Endothelial cell of umbilical vein (primary cell): ENCODE measurements around the gene MASTL. TPM values are rescaled to one million over a fixed set of nuclear protein-coding genes. Genes with fewer than 3 reads are reported as not detected.

ENCODE experiments used
- BruUV-seq: library from RNA; stranded (reverse); fragments of 400-500 nt; replicated peaks from 2 replicates; lab custom pipeline; 2021; lab: Mats Ljungman, UMichigan
- CTCF ChIA-PET: fragments of 300-600, 350-600 bp; sonication (Branson Sonifier 250); formaldehyde crosslinking; loops from one replicate; lab custom pipeline; 2021; ENCODE audit warnings: antibody characterized with exemption, inconsistent platforms; lab: Charles Lee
- POLR2A ChIA-PET: fragments of 300-600, 350-600 bp; sonication (Branson Sonifier 250); formaldehyde crosslinking; loops from one replicate; lab custom pipeline; 2021; ENCODE audit warnings: antibody characterized with exemption, inconsistent platforms; lab: Charles Lee
- DNase-seq: peaks from one replicate; pipeline ENCODE4 v3.0.0-alpha.2; 2011; ENCODE audit warnings: low read depth, low spot score
- FAIRE-seq: peaks from 2 replicates; lab custom pipeline; 2011; peaks lifted over from hg19 to GRCh38; lab: Jason Lieb, UNC
- H2AFZ ChIP-seq: 2 replicates; pipeline ENCODE4 v1.6.0; 2012; ENCODE audit warnings: low read depth, low read length, control low read depth, inconsistent platforms
- H3K27ac ChIP-seq: 2 replicates; pipeline ENCODE4 v1.5.1; 2011; ENCODE audit warnings: low read depth, mild to moderate bottlenecking, control low read depth, low read length, moderate library complexity; ENCODE audit not compliant: insufficient read depth
- H3K27me3 ChIP-seq, 2 experiments: 2 replicates each; pipeline versions ENCODE4 v1.6.0 to v1.6.1; 2011; ENCODE audit warnings: low read length in 2 of 2, mixed read lengths in 1 of 2; ENCODE audit not compliant: control insufficient read depth in 2 of 2, insufficient read depth in 2 of 2
- H3K36me3 ChIP-seq, 2 experiments: 2 replicates in 1 of 2; 3 replicates in 1 of 2; pipeline ENCODE4 v1.5.1; 2011; ENCODE audit warnings: low read length in 2 of 2, mild to moderate bottlenecking in 1 of 2, moderate library complexity in 1 of 2; ENCODE audit not compliant: control insufficient read depth in 2 of 2, insufficient read depth in 2 of 2; ENCODE audit errors: extremely low read depth in 1 of 2
- H3K4me1 ChIP-seq: 3 replicates; pipeline ENCODE4 v1.5.1; 2011; ENCODE audit warnings: mild to moderate bottlenecking, low read length; ENCODE audit not compliant: control insufficient read depth, insufficient read depth; ENCODE audit errors: extremely low read depth
- H3K4me2 ChIP-seq: 2 replicates; pipeline ENCODE4 v1.6.1; 2011; ENCODE audit warnings: low read length, control low read depth, mixed read lengths; ENCODE audit not compliant: insufficient read depth
- H3K4me3 ChIP-seq, 3 experiments: fragments of 200-600 bp in 1 of 3; sonication (generic), shearing (Covaris generic) in 1 of 3; replicated peaks in 1 of 3; 2 replicates each; pipeline ENCODE4 v1.5.1; 2011 to 2016; ENCODE audit warnings: control low read depth in 3 of 3, low read length in 3 of 3, mild to moderate bottlenecking in 2 of 3, inconsistent platforms in 1 of 3, low read depth in 1 of 3, moderate library complexity in 1 of 3; ENCODE audit not compliant: insufficient read depth in 1 of 3
- H3K79me2 ChIP-seq: 2 replicates; pipeline ENCODE4 v1.6.0; 2012; ENCODE audit warnings: low read length, inconsistent platforms; ENCODE audit not compliant: control insufficient read depth, insufficient read depth
- H3K9ac ChIP-seq: replicated peaks from 2 replicates; pipeline ENCODE3; 2011; ENCODE audit warnings: low read length, control low read depth; ENCODE audit not compliant: insufficient read depth; ENCODE audit errors: extremely low read depth
- H3K9me1 ChIP-seq: replicated peaks from 3 replicates; pipeline ENCODE4 v1.6.0; 2011; ENCODE audit warnings: mild to moderate bottlenecking, low read length; ENCODE audit not compliant: control insufficient read depth, insufficient read depth; ENCODE audit errors: extremely low read depth
- H3K9me3 ChIP-seq: replicated peaks from 2 replicates; pipeline ENCODE4 v1.5.1; 2012; ENCODE audit warnings: low read length, inconsistent platforms; ENCODE audit not compliant: control insufficient read depth, insufficient read depth
- H4K20me1 ChIP-seq: replicated peaks from 2 replicates; pipeline ENCODE3; 2011; ENCODE audit warnings: mild to moderate bottlenecking, low read length; ENCODE audit not compliant: control insufficient read depth, insufficient read depth; ENCODE audit errors: extremely low read depth
- EZH2 ChIP-seq: IDR thresholded peaks from 2 replicates; pipeline ENCODE4 v1.6.1; 2012; ENCODE audit warnings: borderline replicate concordance, low read depth, mild to moderate bottlenecking, moderate library complexity, low read length, inconsistent platforms; ENCODE audit not compliant: severe bottlenecking
- FOS ChIP-seq: IDR thresholded peaks from 2 replicates; pipeline ENCODE4 v1.6.1; 2011; ENCODE audit warnings: mild to moderate bottlenecking, low read length, moderate library complexity, borderline replicate concordance; ENCODE audit not compliant: insufficient read depth
- GATA2 ChIP-seq: IDR thresholded peaks from 2 replicates; pipeline ENCODE4 v1.7.0; 2011; ENCODE audit warnings: low read depth, mild to moderate bottlenecking, moderate library complexity, mixed read lengths, low read length; ENCODE audit not compliant: insufficient read length, insufficient read depth
- JUN ChIP-seq: IDR thresholded peaks from 2 replicates; pipeline ENCODE4 v1.6.1; 2011; ENCODE audit warnings: borderline replicate concordance, low read depth; ENCODE audit not compliant: insufficient read length, insufficient read depth
- MYC ChIP-seq: IDR thresholded peaks from one replicate; pipeline ENCODE4 v1.6.1; 2011; ENCODE audit warnings: mild to moderate bottlenecking, low read depth, low read length
- POLR2A ChIP-seq: IDR thresholded peaks from 2 replicates; pipeline ENCODE4 v1.6.1; 2012; ENCODE audit warnings: low read depth, mild to moderate bottlenecking, control low read depth, low read length
- POLR2AphosphoS5 ChIP-seq: IDR thresholded peaks from 2 replicates; pipeline ENCODE4 v1.6.1; 2012; ENCODE audit warnings: low read depth, mild to moderate bottlenecking, control low read depth, low read length, moderate library complexity; ENCODE audit not compliant: insufficient read depth
- dilution Hi-C: fragments of 300-500 bp; cut with MboI; formaldehyde crosslinking; loops from one replicate; pipeline ENCODE4 v1.15.0; 2019; ENCODE audit warnings: low sequenced_read_pairs; ENCODE audit not compliant: extremely low pct_ligation_motif_present
- intact Hi-C: fragments of 100-400 bp; cut with micrococcal nuclease; formaldehyde crosslinking; loops from one replicate; pipeline ENCODE4 v1.10.0; 2022
- polyA plus RNA-seq, 4 experiments: library from polyadenylated mRNA; depleted of rRNA in 3 of 4; stranded (reverse) in 3 of 4; unstranded in 1 of 4; fragments of >200 nt; gene quantifications; 2 replicates each; pipeline versions ENCODE4 v1.2.1 to v1.2.3, GENCODE V29; 2011 to 2012; ENCODE audit warnings: missing spikeins in 1 of 4
- total RNA-seq: library from RNA; stranded (reverse); gene quantifications from 2 replicates; pipeline ENCODE4 v1.2.3, GENCODE V29; 2021
- TF ChIP-seq, protein P1 (sequence below), 2 donors: IDR thresholded peaks; 1 replicate in 1 of 2; 2 replicates in 1 of 2; pipeline ENCODE4 v1.5.1; 2011; ENCODE audit warnings: low read length in 2 of 2, mild to moderate bottlenecking in 2 of 2, moderate library complexity in 2 of 2, control low read depth in 1 of 2, inconsistent platforms in 1 of 2, low read depth in 1 of 2; ENCODE audit not compliant: insufficient read depth in 1 of 2; ENCODE audit errors: extremely low read depth in 1 of 2
- TF ChIP-seq, protein P2 (sequence below): IDR thresholded peaks from 2 replicates; pipeline ENCODE4 v1.6.1; 2011; ENCODE audit not compliant: insufficient read depth, insufficient read length

The MASTL gene
- total and polyA plus RNA-seq, 2 donors (not counting 3 experiments of a cell fraction or from before 2014, with no cell fraction given), result 5.4 to 17.8 TPM

- Histone ChIP-seq H3K79me2 (peaks cover 38% of the 10 kb centered on the region), H3K4me2 (no peak overlapping the region), H3K4me3 (no peak overlapping the region), H3K9me3 (no peaks in the 10 kb centered on the region), H4K20me1 (peaks cover 5% of the 10 kb centered on the region), H3K4me1 (no peaks in the 10 kb centered on the region), H3K36me3 (peaks cover 15% of the 10 kb centered on the region in 2 experiments), H3K9me1 (no peaks in the 10 kb centered on the region), H3K27me3 (no peaks in the 10 kb centered on the region), H3K9ac (no peak overlapping the region), H3K27ac (no peak overlapping the region), H2AFZ (no peak overlapping the region)
- DNase-seq, result no peak
- dilution Hi-C loops (no loop called here), intact Hi-C loops (no loop called here)
- ChIA-PET CTCF (interaction anchor here (1.8 kb wide), 1 partner anchor 10 kb away, joined by 4 read pairs; no protein-coding TSS in a partner anchor), POLR2A (no interaction called here)
- no TSS peak for BruUV-seq
- TF ChIP-seq, protein P1, sequence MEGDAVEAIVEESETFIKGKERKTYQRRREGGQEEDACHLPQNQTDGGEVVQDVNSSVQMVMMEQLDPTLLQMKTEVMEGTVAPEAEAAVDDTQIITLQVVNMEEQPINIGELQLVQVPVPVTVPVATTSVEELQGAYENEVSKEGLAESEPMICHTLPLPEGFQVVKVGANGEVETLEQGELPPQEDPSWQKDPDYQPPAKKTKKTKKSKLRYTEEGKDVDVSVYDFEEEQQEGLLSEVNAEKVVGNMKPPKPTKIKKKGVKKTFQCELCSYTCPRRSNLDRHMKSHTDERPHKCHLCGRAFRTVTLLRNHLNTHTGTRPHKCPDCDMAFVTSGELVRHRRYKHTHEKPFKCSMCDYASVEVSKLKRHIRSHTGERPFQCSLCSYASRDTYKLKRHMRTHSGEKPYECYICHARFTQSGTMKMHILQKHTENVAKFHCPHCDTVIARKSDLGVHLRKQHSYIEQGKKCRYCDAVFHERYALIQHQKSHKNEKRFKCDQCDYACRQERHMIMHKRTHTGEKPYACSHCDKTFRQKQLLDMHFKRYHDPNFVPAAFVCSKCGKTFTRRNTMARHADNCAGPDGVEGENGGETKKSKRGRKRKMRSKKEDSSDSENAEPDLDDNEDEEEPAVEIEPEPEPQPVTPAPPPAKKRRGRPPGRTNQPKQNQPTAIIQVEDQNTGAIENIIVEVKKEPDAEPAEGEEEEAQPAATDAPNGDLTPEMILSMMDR (IDR thresholded peaks at IDR 0.05; ENCODE audit: extremely low read depth in 1 of 2, insufficient read depth in 1 of 2, low read depth in 1 of 2, low read length in 2 of 2), result no peak
- TF ChIP-seq EZH2 (no peak), FOS (no peak), JUN (no peak), POLR2AphosphoS5 (no peak), MYC (no peak), POLR2A (no peak), GATA2 (no peak)
- TF ChIP-seq, protein P2, sequence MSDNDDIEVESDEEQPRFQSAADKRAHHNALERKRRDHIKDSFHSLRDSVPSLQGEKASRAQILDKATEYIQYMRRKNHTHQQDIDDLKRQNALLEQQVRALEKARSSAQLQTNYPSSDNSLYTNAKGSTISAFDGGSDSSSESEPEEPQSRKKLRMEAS, result no peak
- FAIRE-seq, result no peak
Observed at GRCh38 chr10:27143686-27144085, 11.5 kb upstream of the MASTL start.
